NB4 (cell line): ENCODE data around the gene LTF.

Source experiments
- MYC ChIP-seq: IDR thresholded peaks from 2 replicates; pipeline ENCODE4 v1.6.1; 2011; ENCODE audit warnings: low read depth, low read length
- POLR2A ChIP-seq: IDR thresholded peaks from 2 replicates; pipeline ENCODE4 v1.6.1; 2011; ENCODE audit warnings: mild to moderate bottlenecking; ENCODE audit not compliant: insufficient read length; ENCODE audit errors: extremely low read depth
- TF ChIP-seq, protein P1 (sequence below): IDR thresholded peaks from one replicate; pipeline ENCODE4 v1.5.1; 2012; ENCODE audit warnings: low read depth, low read length
- TF ChIP-seq, protein P2 (sequence below): IDR thresholded peaks from 2 replicates; pipeline ENCODE4 v1.6.1; 2011; ENCODE audit warnings: low read depth, low read length

DNA sequence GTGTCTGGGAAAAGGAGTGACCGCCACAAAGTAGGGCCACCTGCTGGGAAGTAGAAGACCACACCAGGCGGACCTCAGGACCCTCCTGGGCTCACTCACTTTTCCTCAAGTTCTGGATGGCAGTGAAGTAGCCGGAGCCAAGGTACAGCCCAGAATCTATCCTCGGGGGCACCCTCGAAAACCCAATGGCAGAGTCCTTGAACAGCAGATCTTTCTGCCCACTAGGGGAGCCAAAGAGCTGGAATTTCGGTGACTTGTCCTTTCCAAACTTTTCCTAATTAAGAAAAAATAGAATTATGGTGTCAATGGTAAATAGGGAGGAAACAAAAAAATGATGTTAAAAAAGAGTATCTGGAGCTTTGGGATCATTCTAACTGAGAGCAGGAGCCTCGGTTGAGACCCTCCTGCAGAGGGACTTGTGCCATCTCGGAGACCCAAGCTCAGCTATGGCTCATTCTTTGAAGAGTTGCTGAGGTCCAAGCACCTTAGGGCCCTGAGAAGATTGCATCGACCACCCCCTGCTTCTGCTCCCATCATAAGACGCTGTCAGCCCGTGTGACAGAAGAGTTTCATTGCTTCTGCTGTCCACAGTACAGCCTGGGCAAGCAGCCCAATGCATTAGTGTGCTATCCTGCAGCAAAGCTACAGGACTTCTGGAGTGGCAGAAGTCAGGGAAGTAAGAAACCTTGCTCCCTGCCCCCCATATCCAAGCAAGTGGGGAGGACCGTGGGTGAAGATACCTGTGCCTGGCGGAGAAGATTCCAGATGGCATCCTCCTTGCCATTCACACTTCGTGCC is 14.8 kb downstream of the LTF start:
- TF ChIP-seq, protein P1, sequence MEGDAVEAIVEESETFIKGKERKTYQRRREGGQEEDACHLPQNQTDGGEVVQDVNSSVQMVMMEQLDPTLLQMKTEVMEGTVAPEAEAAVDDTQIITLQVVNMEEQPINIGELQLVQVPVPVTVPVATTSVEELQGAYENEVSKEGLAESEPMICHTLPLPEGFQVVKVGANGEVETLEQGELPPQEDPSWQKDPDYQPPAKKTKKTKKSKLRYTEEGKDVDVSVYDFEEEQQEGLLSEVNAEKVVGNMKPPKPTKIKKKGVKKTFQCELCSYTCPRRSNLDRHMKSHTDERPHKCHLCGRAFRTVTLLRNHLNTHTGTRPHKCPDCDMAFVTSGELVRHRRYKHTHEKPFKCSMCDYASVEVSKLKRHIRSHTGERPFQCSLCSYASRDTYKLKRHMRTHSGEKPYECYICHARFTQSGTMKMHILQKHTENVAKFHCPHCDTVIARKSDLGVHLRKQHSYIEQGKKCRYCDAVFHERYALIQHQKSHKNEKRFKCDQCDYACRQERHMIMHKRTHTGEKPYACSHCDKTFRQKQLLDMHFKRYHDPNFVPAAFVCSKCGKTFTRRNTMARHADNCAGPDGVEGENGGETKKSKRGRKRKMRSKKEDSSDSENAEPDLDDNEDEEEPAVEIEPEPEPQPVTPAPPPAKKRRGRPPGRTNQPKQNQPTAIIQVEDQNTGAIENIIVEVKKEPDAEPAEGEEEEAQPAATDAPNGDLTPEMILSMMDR = peak; percentile 60
- TF ChIP-seq, protein P2, sequence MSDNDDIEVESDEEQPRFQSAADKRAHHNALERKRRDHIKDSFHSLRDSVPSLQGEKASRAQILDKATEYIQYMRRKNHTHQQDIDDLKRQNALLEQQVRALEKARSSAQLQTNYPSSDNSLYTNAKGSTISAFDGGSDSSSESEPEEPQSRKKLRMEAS = no peak
- TF ChIP-seq POLR2A (no peak), MYC (no peak)
